SH-SY5Y (cell line): ENCODE data around the gene ZBTB20.

ENCODE experiments used
- GATA2 ChIP-seq: IDR thresholded peaks from 2 replicates; pipeline ENCODE4 v1.6.1; 2011; ENCODE audit warnings: mild to moderate bottlenecking, low read depth, low read length
- GATA3 ChIP-seq: IDR thresholded peaks from 2 replicates; pipeline ENCODE4 v1.6.1; 2011; ENCODE audit warnings: low read depth, mild to moderate bottlenecking, low read length, moderate library complexity

GRCh38 chr3:114394551-114394950 is 752.5 kb downstream of the ZBTB20 start:
- TF ChIP-seq GATA3, result no peak
- TF ChIP-seq GATA2, result no peak
